ENCODE data around the gene NOTCH3. TPM values are rescaled to one million over a fixed set of nuclear protein-coding genes. Genes with fewer than 3 reads are reported as not detected.

Gene NOTCH3
- total RNA-seq, 1 experiment from 2014 or later, result 3.7 TPM

DNA sequence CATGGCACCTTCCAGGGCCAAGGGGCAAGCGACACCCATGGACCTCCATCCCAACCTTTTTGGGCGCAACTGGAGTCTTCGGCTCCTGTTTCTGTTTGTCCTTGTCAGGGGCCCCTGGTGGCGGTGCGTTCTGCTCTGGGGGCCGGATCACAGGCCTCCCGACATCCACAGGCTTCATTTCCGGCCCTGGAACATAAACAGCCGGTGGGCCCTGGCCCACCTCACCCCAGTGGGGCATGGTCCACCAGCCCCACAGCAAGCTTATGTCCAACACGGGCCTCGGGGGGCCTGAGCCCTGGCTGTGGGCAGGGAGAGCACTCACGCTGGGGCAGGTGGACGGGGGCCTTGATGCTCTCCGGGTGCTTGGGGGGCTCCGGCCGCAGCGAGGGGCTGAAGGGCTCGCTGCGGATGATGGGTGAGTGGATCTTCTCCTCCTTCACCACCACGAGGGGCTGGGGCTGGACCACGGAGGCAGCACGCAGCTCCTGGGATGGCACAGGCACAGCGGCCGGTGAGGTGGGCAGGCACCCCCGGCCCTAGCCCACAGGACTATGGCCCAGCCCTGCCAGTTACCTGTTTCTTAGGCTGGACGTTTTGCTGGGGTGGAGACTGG lies 38.6 kb upstream of the NOTCH3 start:
- Mint-ChIP-seq H3K9me3 (ENCODE audit: unreplicated experiment) (no peaks in the 10 kb centered on the region), H3K4me1 (ENCODE audit: insufficient read depth, unreplicated experiment) (peaks cover 4% of the 10 kb centered on the region), H3K36me3 (ENCODE audit: insufficient read depth, unreplicated experiment) (peaks cover 99% of the 10 kb centered on the region), H3K27ac (ENCODE audit: low read depth, unreplicated experiment) (no peak overlapping the region), H3K27me3 (ENCODE audit: insufficient read depth, unreplicated experiment) (no peaks in the 10 kb centered on the region), H3K4me3 (ENCODE audit: unreplicated experiment) (no peak overlapping the region)
- DNase-seq (ENCODE audit: unreplicated experiment), result no peak
- intact Hi-C loops (cut with micrococcal nuclease), result no loop called here
- TF ChIP-seq, protein P1, sequence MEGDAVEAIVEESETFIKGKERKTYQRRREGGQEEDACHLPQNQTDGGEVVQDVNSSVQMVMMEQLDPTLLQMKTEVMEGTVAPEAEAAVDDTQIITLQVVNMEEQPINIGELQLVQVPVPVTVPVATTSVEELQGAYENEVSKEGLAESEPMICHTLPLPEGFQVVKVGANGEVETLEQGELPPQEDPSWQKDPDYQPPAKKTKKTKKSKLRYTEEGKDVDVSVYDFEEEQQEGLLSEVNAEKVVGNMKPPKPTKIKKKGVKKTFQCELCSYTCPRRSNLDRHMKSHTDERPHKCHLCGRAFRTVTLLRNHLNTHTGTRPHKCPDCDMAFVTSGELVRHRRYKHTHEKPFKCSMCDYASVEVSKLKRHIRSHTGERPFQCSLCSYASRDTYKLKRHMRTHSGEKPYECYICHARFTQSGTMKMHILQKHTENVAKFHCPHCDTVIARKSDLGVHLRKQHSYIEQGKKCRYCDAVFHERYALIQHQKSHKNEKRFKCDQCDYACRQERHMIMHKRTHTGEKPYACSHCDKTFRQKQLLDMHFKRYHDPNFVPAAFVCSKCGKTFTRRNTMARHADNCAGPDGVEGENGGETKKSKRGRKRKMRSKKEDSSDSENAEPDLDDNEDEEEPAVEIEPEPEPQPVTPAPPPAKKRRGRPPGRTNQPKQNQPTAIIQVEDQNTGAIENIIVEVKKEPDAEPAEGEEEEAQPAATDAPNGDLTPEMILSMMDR (IDR thresholded peaks at IDR 0.05; ENCODE audit: unreplicated experiment), result no peak
- ChIA-PET POLR2A (no interaction called here), CTCF (no interaction called here)
- no TSS peak for BruUV-seq (replicated peaks)

DNA sequence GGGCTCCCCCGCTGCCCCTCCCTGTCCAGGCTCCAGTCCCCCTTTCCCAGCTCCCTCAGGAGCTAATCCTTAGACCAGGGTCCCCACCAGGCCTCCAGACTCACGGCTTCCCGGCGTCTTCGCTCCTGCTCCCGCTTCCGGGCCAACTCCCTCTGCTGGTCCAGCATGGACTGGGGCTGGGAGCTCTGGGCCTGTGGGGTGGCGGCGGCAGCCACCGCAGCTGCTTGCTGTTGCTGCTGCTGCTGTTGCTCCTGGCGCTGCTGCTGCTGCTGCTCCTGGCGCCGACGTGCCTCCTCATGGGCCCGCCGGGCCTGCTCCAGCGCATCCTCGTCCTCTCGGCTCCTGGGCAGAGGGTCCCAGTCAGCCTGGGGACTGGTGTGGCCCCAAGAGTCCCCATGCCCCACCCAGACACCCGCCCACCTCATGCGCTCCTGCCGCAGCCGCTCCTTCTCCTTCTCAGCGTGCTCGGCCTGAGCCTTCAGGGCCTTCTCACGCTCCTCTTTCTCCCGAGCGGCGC lies 37.9 kb upstream of the NOTCH3 start:
- Mint-ChIP-seq H3K4me1 (ENCODE audit: insufficient read depth, unreplicated experiment) (peaks cover 5% of the 10 kb centered on the region), H3K9me3 (ENCODE audit: unreplicated experiment) (no peaks in the 10 kb centered on the region), H3K27me3 (ENCODE audit: insufficient read depth, unreplicated experiment) (no peaks in the 10 kb centered on the region), H3K36me3 (ENCODE audit: insufficient read depth, unreplicated experiment) (peaks cover 99% of the 10 kb centered on the region), H3K27ac (ENCODE audit: low read depth, unreplicated experiment) (no peak overlapping the region), H3K4me3 (ENCODE audit: unreplicated experiment) (no peak overlapping the region)
- no peak for DNase-seq (ENCODE audit: unreplicated experiment)
- TF ChIP-seq, protein P1 (IDR thresholded peaks at IDR 0.05; ENCODE audit: unreplicated experiment), result no peak
- intact Hi-C loops (cut with micrococcal nuclease), result no loop called here
- ChIA-PET CTCF (no interaction called here), POLR2A (no interaction called here)
- no TSS peak for BruUV-seq (replicated peaks)

GRCh38 chr19:15237759-15238638 lies 37.2 kb upstream of the NOTCH3 start:
- intact Hi-C loops (cut with micrococcal nuclease), result no loop called here
- no peaks in the 10 kb centered on the region for H3K27me3 Mint-ChIP-seq (ENCODE audit: insufficient read depth, unreplicated experiment)
- POLR2A ChIA-PET, result no interaction called here
- H3K4me1 Mint-ChIP-seq (ENCODE audit: insufficient read depth, unreplicated experiment), result peaks cover 5% of the 10 kb centered on the region
- H3K27ac Mint-ChIP-seq (ENCODE audit: low read depth, unreplicated experiment), result no peak overlapping the region
- no peak overlapping the region for H3K4me3 Mint-ChIP-seq (ENCODE audit: unreplicated experiment)
- no TSS peak for BruUV-seq (replicated peaks)
- DNase-seq (ENCODE audit: unreplicated experiment), result no peak
- CTCF ChIA-PET, result no interaction called here
- peaks cover 92% of the 10 kb centered on the region for H3K36me3 Mint-ChIP-seq (ENCODE audit: insufficient read depth, unreplicated experiment)
- TF ChIP-seq, protein P1 (IDR thresholded peaks at IDR 0.05; ENCODE audit: unreplicated experiment), result no peak
- H3K9me3 Mint-ChIP-seq (ENCODE audit: unreplicated experiment), result no peaks in the 10 kb centered on the region

- intact Hi-C loops (cut with micrococcal nuclease), result no loop called here
- ChIA-PET POLR2A (interaction anchor here (0.6 kb wide), 1 partner anchor 50 kb away, joined by 4 read pairs; no protein-coding TSS in a partner anchor), CTCF (no interaction called here)
- Mint-ChIP-seq H3K27ac (ENCODE audit: low read depth, unreplicated experiment) (no peak overlapping the region), H3K36me3 (ENCODE audit: insufficient read depth, unreplicated experiment) (peaks cover 80% of the 10 kb centered on the region), H3K4me3 (ENCODE audit: unreplicated experiment) (no peak overlapping the region), H3K9me3 (ENCODE audit: unreplicated experiment) (no peaks in the 10 kb centered on the region), H3K4me1 (ENCODE audit: insufficient read depth, unreplicated experiment) (peaks cover 5% of the 10 kb centered on the region), H3K27me3 (ENCODE audit: insufficient read depth, unreplicated experiment) (no peaks in the 10 kb centered on the region)
- BruUV-seq (replicated peaks), result no TSS peak
- DNase-seq (ENCODE audit: unreplicated experiment), result no peak
- TF ChIP-seq, protein P1 (IDR thresholded peaks at IDR 0.05; ENCODE audit: unreplicated experiment), result no peak
Observed at GRCh38 chr19:15236886-15237285, 36.1 kb upstream of the NOTCH3 start.
